Measurements from ENCODE around the gene CCDC159.

DNA sequence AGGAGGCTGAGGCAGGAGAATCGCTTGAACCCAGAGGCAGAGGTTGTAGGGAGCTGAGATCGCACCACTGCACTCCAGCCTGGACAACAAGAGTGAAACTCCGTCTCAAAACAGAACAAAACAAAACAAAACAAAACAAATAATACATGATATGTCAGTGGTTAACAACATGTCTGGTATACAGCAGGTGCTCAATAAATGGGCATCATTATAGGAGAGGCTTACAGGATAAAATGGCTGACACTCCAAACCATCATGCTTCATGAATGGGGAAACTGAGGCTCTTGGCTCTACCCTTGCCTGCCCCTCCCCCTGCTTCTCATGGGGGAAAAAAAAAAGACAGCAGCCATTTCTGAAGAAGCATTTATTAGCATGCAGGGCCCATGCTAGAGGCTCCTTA, 3.9 kb upstream of the CCDC159 start:
- no peak for TF ChIP-seq CTCF (IDR thresholded peaks at IDR 0.05)
- no peak for TF ChIP-seq POLR2A (IDR thresholded peaks at IDR 0.05)
- TF ChIP-seq POLR2AphosphoS5 (IDR thresholded peaks at IDR 0.05) = no peak
